Lower lobe of right lung (tissue), 2 donors: ENCODE data around the gene CHMP3. TPM values are rescaled to one million over a fixed set of nuclear protein-coding genes. Genes with fewer than 3 reads are reported as not detected.

Source experiments
- ATAC-seq, 2 donors: fragments of 200-7000 bp; cut with Tn5 transposase; one replicate each; pipeline ENCODE4 v1.9.1; 2020 to 2022; ENCODE audit warnings: mild to moderate bottlenecking in 2 of 2, moderate library complexity in 2 of 2
- DNase-seq: peaks from one replicate; pipeline ENCODE4 v3.0.0-alpha.2; 2020
- H3K27ac ChIP-seq: fragments of 200-600 bp; one replicate; pipeline ENCODE4 v1.8.0; 2022
- H3K27me3 ChIP-seq: fragments of 200-600 bp; one replicate; pipeline ENCODE4 v1.8.0; 2022; ENCODE audit warnings: low read depth
- H3K36me3 ChIP-seq: fragments of 200-600 bp; one replicate; pipeline ENCODE4 v1.8.0; 2022; ENCODE audit warnings: mild to moderate bottlenecking
- H3K4me1 ChIP-seq: fragments of 200-600 bp; one replicate; pipeline ENCODE4 v1.8.0; 2022
- H3K4me3 ChIP-seq: fragments of 200-600 bp; one replicate; pipeline ENCODE4 v1.8.0; 2022; ENCODE audit warnings: mild to moderate bottlenecking
- H3K9me3 ChIP-seq: fragments of 200-600 bp; one replicate; pipeline ENCODE4 v1.8.0; 2022
- intact Hi-C: fragments of 100-400 bp; cut with DNase I; formaldehyde crosslinking; loops from one replicate; pipeline ENCODE4 v1.11.0; 2022
- long read RNA-seq: library from polyadenylated mRNA; unstranded; transcript quantifications from one replicate; pipeline ENCODE4 v2.0.0, GENCODE V29; 2021
- total RNA-seq: library from RNA; stranded (reverse); fragmentation: NEBNext Ultra II Directional; extraction: Animal tissue kit (Norgen Biotek cat#: 25700); gene quantifications from one replicate; pipeline ENCODE4 v1.2.1, GENCODE V29; 2021
- TF ChIP-seq, protein P1 (sequence below): fragments of 200-600 bp; IDR thresholded peaks from one replicate; pipeline ENCODE4 v1.8.0; 2022; ENCODE audit warnings: antibody characterized with exemption, mild to moderate bottlenecking
- donor health status: DM: no; HTN: yes; CAD: no; lungs with severe emphysema.

The CHMP3 gene
- 140 TPM for total RNA-seq
- long read RNA-seq, transcript CHMP3-203 (5 exons, 1,099 nt), result minor isoform, 6 of 164 reads
- long read RNA-seq, transcript CHMP3-201 (6 exons, 3,171 nt), result major isoform, 136 of 164 reads
- long read RNA-seq, partial matches to known transcripts, result 2 of 164 reads
- long read RNA-seq, other reads (novel, unspliced or antisense), result 20 of 164 reads

- DNase-seq, result peak; percentile 97
- ATAC-seq, result peak; percentile 98 to 99
- H3K27me3 ChIP-seq, result no peaks in the 10 kb centered on the region
- peak within 1 kb of the TSS; percentile 100 for H3K27ac ChIP-seq
- intact Hi-C loops, result no loop called here
- no peaks in the 10 kb centered on the region for H3K36me3 ChIP-seq
- H3K4me1 ChIP-seq, result peaks cover 26% of the 10 kb centered on the region
- TF ChIP-seq, protein P1, sequence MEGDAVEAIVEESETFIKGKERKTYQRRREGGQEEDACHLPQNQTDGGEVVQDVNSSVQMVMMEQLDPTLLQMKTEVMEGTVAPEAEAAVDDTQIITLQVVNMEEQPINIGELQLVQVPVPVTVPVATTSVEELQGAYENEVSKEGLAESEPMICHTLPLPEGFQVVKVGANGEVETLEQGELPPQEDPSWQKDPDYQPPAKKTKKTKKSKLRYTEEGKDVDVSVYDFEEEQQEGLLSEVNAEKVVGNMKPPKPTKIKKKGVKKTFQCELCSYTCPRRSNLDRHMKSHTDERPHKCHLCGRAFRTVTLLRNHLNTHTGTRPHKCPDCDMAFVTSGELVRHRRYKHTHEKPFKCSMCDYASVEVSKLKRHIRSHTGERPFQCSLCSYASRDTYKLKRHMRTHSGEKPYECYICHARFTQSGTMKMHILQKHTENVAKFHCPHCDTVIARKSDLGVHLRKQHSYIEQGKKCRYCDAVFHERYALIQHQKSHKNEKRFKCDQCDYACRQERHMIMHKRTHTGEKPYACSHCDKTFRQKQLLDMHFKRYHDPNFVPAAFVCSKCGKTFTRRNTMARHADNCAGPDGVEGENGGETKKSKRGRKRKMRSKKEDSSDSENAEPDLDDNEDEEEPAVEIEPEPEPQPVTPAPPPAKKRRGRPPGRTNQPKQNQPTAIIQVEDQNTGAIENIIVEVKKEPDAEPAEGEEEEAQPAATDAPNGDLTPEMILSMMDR, result no peak
- no peaks in the 10 kb centered on the region for H3K9me3 ChIP-seq
- H3K4me3 ChIP-seq, result peak within 1 kb of the TSS; percentile 80
These were observed at the start of gene CHMP3 for GRCh38 chr2:86562922-86563649. CHMP3 (minus strand) TSS chr2:86563443; CDS start chr2:86563348, 95 bp downstream.

DNA sequence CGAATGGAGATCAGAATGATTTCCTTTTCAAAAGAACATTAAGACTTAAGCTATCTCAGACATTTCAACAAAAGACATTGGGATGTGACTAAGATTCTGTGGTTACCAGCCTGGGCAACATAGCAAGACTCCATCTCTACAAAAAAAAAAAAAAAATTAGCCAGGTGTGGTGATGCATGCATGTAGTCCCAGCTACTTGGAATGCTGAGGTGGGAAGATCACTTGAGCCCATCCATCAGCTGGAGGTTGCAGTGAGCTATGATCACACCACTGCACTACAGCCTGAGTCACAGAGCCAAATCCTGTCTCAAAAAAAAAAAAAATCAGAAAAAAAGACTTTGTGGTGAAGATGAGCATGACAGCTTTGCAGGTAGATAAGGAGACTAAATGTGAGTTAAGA lies 47.6 kb upstream of the CHMP3 start:
- ATAC-seq, result no peak
- H3K9me3 ChIP-seq, result no peaks in the 10 kb centered on the region

DNA sequence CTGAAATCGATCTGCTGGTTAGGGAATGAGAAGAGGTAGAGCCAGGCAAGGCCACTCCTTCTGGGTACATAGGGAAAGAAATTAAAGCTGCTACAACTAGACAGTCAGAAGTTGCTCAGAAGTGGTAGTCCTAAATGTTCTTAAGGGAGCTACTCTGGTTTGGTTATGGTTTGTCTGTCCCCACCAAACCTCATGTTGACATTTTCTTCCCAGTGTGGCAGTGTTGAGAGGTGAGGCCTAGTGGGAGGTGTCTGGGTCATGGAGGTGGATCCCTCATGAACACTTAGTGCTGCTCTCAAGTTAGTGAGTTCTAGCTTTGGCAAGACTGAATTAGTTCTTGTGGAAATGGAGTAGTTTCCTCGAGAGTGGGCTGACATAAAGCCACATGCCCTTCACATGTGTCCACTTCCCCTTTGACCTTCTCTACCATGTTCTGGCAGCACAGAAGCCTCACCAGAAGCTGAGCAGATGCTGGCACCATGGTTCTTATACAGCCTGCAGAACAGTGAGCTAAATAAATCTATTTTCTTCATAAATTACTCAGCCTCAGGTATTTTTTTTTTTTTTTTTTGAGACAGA lies 45.7 kb upstream of the CHMP3 start:
- DNase-seq, result no peak
- Histone ChIP-seq H3K9me3 (no peaks in the 10 kb centered on the region), H3K4me3 (no peak overlapping the region), H3K27ac (no peak overlapping the region), H3K27me3 (no peaks in the 10 kb centered on the region), H3K4me1 (peaks cover 3% of the 10 kb centered on the region), H3K36me3 (peaks cover 60% of the 10 kb centered on the region)
- TF ChIP-seq, protein P1, result no peak
- intact Hi-C loops, result no loop called here
- ATAC-seq, result no peak

More for the DNA sequence above, 47.6 kb upstream of the CHMP3 start:
- Histone ChIP-seq H3K4me1 (peaks cover 3% of the 10 kb centered on the region), H3K27ac (no peak overlapping the region), H3K36me3 (peaks cover 64% of the 10 kb centered on the region), H3K27me3 (no peaks in the 10 kb centered on the region), H3K4me3 (no peak overlapping the region)
- intact Hi-C loops, result no loop called here
- TF ChIP-seq, protein P1, result no peak
- no peak for DNase-seq

DNA sequence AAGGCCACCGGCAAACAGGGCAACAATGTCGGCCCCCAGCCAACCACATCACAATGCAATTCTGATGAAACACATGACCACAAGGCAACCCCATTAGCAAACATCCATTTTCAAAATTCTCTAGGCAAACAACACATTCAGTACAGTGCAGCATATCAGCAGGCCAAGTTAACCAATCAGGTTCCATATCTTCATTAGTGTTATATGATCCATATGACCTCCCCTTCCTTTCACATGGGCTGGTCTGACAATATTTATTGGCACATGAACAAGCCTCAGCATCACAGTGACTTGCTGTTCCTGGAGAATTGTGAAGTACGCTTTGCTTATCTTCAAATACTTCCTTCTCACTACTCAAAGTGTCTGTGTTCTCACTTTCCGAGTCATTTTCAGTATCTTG lies 40.7 kb upstream of the CHMP3 start:
- H3K27me3 ChIP-seq, result no peaks in the 10 kb centered on the region
- ATAC-seq, result no peak
- peaks cover under 1% of the 10 kb centered on the region for H3K4me1 ChIP-seq
- TF ChIP-seq, protein P1, result no peak
- intact Hi-C loops, result no loop called here
- H3K36me3 ChIP-seq, result peaks cover 41% of the 10 kb centered on the region
- H3K4me3 ChIP-seq, result no peak overlapping the region
- DNase-seq, result no peak
- no peak overlapping the region for H3K27ac ChIP-seq
- H3K9me3 ChIP-seq, result no peaks in the 10 kb centered on the region

GRCh38 chr2:86598966-86599365 lies 35.7 kb upstream of the CHMP3 start:
- Histone ChIP-seq H3K36me3 (peaks cover 14% of the 10 kb centered on the region), H3K4me3 (no peak overlapping the region), H3K27ac (no peak overlapping the region), H3K9me3 (no peaks in the 10 kb centered on the region), H3K4me1 (no peaks in the 10 kb centered on the region), H3K27me3 (no peaks in the 10 kb centered on the region)
- DNase-seq (no peak), ATAC-seq (no peak)
- TF ChIP-seq, protein P1, result no peak
- intact Hi-C loops, result no loop called here
